HG02973 (cell line): ENCODE results near the gene CXCL8.
"Not testable (repeated sequence)": the region's sequence is repeated elsewhere in the genome, so short reads cannot be mapped to it uniquely, and the experiment has no call there.

ENCODE experiments used
- ATAC-seq: cut with Tn5 transposase; IDR thresholded peaks from one replicate; pipeline ENCODE4 v1.9.1; 2021; ENCODE audit warnings: moderate library complexity; ENCODE audit not compliant: unreplicated experiment

The CXCL8 gene

DNA sequence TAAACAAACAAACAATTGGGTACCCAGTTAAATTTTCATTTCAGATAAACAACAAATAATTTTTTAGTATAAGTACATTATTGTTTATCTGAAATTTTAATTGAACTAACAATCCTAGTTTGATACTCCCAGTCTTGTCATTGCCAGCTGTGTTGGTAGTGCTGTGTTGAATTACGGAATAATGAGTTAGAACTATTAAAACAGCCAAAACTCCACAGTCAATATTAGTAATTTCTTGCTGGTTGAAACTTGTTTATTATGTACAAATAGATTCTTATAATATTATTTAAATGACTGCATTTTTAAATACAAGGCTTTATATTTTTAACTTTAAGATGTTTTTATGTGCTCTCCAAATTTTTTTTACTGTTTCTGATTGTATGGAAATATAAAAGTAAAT is 2.9 kb downstream of the CXCL8 start:
- no peak for ATAC-seq

DNA sequence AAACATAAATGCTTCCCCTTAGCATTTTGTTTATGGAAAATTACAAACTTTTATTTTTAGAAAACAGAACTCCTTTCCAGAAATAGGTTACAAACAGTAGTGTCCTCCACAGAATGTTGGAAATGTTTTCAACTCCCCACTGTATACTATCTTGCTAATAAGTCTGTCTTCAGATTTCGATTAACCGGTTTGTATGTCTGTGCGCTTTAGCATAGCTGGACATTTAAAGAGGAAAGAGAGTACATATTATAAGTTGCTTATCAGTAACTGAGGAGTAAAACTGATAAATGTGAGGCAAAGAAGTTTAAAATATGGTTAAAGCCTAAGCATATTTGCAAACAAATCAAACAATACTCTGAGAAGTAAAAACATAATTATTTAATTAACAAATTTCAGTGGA is 3.4 kb downstream of the CXCL8 start:
- no peak for ATAC-seq

DNA sequence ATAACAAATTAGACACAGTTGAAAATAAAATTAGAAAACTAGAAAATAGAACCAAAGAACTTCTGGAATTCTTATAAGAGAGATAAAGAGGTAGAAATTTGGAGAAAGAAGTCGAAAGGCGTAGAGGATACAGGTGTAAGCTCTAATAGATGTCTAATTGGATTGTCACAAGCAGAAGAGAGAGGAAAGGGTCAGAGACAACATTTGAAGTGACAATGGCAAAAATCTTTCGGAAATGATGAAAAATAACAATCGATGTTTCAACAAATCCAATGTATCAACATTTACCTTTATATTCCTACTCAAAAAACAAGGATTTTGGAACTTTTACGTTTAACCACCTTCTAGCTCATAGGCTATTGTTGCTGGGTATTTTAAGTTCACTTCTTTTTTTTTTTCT is 3.8 kb downstream of the CXCL8 start:
- no peak for ATAC-seq

DNA sequence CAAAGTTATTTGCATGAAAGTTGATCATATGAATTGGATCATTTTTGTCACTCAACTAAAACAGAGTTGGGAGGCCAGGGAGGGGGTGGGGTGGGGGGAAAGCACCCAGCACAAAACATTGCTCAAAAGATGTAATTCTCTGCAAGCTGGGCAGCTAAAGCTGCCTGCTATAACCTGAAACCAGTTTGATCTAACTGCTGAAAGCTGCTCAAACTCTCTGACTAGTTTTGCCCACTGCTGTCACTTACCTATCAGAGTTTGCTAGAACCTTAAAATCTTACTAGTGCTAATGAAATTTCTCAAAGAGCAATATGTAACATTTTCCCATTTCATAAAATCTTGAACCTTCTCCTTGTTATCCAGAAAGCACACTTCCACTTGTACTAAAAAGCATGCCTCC is 10.4 kb downstream of the CXCL8 start:
- no peak for ATAC-seq

DNA sequence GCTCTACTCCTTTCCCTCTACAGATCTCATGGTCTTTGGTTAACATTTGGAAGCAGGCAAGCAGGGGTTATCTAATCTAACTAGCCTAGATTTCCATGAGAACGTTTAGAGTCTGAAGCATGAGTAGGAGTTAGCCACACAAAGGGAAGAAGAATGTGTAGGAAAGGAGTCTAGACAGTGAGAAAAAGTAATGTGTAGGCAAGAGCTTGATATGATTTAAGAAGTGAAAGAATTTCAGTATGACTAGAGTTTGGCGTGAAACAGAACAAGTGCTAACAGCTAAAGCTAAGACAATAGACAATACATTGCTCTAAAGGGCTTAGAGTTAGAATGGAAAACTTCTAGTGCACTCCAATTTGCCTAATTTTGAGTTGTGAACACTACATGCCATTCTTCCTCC is 10.8 kb downstream of the CXCL8 start:
- ATAC-seq: peak; percentile 95

DNA sequence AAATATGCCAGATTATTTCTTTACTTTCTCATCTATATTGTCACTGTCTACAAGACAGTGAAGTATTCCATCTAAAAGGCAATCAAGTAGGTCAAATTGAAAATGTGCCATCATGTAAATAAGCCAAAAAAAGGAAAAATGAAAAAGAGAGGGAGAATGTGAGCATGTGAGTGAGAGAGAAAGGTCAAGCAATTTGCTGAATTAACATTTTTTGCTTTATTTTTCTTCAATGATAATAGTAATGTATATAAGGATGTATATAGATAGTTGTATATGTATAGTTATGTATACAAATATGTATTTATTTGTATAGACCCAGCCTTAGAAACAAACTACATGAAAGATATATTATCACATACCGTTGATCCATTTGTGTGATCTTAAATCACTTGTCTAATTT is 11.5 kb downstream of the CXCL8 start:
- ATAC-seq: no peak

DNA sequence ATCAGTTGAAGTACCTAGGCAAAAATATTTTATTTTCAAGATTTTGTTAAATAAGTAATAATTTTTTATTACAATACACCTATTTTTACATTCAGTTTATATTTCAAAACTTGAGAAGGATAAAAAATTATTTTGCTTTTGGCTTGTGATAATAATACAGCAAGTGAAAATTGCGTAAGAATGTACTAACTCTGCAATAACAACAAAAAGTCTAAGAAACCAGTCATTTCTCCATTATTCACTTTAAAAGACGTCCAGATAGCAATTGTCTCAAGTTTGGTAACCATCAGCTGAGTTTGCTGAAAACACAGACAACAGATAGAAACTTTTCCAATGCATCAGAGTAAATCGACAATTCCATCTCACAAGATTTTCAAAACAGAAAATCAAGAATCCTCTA is 12.1 kb downstream of the CXCL8 start:
- no peak for ATAC-seq

DNA sequence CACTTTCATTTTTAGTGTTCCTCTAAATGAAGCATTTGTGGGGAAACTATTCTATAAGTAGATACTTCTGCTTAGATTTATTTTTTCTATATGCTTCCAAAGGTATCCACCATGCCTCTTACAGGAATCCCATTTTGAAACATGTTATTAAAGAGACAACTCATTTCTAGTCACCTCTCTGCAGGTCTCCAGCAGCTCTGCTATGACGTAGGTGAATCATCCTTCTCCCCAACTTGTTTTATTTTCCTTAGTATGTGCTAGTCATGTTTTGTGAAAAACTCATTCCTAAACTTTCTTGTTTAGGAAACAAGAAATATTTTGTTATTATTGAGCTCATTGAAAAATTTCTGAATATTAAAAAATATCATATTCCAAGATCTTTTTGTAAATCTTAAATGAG is 12.8 kb downstream of the CXCL8 start:
- ATAC-seq: no peak

DNA sequence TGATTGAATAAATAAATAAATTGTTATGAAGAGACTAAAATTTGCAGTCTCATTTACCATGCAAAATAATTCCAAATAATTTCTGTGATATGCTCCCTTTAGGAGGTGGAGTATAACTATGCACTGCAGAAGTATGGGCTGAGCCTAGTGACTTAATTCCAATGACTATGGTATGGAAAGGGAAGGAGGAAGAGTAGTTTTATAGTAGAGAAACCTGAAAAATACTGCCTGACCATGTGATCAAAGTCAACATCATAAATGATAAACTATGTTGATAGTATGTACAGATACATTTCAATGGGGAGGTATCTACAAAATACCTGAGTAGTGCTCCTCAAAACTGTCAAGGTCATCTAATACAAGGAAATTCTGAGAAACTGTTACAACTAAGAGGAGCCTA is 14.6 kb downstream of the CXCL8 start:
- ATAC-seq: no peak

DNA sequence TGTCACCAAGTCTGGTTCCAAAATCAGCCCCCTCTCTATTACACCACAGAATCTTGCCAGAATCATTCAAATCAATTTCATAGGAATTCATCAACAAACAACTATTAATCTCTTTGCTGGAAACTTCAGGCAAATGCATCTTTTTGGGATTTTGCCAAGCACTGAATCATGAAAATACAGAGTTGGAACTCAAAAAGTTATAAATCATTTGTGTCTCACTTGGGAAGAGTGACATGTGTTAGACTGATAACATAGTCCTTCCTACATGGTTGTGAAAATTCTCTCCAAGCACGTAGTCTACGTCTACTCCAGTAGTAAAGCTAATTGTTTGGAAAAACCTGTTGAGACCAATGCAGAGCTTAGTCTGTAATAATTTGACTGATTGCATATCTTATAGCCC is 19.0 kb downstream of the CXCL8 start:
- ATAC-seq: no peak

DNA sequence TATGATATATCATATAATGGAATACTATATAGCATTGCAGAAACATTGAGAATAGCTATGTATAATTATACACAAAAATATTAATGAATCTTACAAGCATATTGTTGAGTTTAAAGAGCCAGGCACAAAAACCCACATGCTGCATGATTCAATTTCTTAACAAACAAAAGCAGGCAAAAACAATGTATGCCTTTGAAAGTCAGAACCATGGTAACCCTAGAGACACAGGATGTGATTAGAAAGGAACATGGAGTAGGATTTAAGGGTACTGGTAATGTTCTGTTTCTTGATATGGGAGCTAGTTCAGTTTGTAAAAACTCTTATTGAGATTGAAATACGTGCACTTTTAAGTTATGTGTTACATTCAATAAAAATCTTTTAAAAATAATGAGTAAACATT is 21.5 kb downstream of the CXCL8 start:
- ATAC-seq: no peak

DNA sequence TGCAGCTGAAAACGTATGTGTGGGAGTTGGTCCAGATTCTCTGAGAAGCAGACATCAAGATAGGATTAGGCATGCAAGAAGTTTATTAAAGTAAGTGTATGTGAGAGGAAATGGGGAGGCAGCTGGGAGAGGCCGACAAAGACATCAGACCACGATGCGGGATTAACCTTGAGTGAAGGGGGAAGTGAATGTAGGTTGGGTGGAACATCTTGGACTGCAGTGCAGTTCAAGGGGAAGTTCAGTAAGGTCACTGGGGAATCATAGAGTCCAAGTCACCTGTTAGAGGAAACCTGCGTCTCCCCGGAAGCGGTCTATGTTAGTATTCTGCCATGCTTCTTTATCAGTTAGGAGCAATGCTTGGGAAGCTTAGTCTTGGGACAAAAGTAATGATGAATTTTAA is 22.0 kb downstream of the CXCL8 start:
- peak; percentile 79 for ATAC-seq

DNA sequence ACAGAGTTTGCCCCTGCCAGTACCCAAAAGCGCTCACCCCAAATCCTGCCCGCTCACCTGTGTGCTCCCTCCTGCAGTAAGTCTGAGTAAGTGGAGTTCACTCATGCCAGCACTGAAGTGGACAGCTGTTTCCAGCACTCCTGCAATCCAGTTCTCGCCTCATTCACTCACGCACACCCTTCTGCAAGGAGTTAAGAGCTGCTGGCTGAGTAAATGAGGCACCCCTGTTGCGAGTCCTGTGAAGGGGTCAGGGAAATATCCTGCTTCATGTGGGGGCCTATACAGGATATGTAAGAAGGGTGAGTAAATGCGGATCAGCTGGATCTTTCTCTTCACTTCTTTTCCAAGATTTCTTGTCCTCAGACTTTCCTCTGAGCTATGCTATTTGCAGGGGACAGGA is 23.5 kb downstream of the CXCL8 start:
- no peak for ATAC-seq

DNA sequence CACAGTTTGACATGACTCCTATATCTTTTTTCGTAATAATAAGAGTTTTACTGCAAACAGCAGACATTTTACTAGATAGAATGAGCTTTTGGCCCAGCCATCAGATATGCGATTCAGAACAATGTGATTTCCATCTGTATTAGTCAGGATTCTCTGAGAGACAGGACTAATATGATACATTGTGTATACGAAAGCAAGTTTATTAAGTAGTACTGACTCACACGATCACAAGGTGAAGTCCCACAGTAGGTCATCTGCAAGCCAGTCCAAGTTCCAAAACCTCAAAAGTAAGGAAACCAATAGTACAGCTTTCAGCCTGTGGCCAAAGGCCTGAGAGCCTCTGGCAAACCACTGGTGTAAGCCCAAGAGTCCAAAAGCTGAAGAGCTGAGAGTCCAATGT is 24.1 kb downstream of the CXCL8 start:
- no peak for ATAC-seq

DNA sequence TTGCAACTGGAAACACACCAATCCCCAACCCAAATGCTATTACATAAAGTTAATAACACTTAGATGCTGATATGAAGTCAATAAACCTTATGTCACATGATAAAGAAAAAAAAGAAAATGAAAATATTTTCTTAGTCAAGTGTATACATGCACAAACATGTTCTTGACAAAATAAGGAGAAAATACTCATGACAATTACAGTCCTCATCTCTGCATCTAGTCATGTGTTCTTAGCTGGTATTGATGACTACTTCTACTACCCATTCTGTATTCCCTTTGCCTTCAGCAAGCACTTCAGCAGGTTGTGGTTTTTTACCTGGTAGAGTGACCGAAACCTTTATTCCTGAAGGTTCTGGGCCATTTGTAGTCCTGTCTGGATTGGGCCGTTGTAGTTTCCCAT is 24.9 kb downstream of the CXCL8 start:
- ATAC-seq: no peak

DNA sequence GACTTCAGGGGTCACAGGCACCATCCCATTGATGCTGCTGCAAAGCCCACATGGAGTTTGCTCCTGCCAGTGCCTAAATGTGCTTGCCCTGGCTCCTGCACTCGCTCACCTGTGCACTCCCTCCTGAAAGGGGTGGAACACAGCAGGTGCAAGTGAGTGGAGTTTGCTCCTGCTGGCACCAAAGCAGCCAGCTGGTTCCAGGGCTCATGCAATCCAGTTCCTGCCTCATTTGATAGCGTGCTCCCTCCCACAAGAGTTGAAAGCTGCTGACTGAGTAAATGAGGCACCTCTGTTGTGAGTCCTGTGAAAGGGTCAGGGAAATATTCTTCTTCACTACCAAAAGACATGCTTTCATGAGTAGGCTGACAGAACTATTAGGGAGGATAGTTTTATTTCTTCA is 30.5 kb downstream of the CXCL8 start:
- no peak for ATAC-seq

DNA sequence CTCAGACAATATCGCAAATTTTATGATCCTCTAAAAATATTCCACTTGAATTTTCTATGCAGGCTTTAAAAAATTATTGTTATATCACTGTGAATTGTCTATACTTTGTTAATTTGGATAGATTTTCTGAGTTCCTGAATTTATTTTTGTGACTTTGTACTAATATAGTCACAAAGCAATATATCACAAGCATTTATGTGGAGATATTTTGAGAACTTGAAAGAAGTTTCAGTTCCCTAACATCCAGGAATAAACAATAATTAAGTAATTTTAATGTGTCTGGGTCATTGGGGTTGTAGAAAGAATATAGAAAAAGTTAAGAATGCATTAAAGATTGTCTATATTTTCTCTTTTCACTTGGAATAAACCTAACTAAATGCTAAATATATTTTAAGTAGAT is 32.0 kb downstream of the CXCL8 start:
- ATAC-seq: no peak

DNA sequence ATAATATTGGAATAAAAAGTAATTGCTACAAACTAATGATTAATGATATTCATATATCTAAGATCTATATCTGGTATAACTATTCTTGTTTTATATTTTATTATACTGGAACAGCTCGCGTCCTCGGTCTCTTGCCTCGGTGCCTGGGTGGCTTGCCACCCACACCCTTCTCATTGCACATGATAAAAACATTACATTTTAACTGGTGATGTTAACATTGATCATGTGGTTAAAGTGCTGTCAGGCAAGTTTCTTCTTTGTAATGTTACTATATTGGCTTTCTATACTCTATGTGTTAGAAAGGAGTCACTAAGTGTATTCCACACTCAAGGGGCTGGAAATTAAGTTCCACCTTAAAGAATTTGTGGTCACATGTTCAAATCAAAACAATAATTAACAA is 34.0 kb downstream of the CXCL8 start:
- ATAC-seq: not testable (repeated sequence)

DNA sequence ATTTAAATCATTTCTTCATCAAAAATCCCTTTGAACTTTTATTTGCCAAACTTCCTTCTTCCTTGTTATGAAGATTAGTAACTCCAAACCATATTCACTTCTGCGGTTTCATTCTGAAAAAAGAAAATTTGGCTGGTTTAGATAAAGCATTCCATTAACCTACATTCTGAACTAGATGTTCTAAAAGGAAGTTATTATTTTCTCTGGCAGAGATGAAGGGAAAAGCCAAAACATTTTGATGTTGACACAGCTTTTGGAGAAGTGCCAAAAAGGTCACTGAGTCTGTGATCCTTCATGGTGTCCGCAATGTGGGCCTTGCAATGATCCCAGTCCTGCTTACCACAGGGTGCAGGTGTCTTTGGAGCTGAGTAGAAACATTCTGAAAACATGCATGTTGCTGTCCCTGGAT is 36.0 kb downstream of the CXCL8 start:
- no peak for ATAC-seq

DNA sequence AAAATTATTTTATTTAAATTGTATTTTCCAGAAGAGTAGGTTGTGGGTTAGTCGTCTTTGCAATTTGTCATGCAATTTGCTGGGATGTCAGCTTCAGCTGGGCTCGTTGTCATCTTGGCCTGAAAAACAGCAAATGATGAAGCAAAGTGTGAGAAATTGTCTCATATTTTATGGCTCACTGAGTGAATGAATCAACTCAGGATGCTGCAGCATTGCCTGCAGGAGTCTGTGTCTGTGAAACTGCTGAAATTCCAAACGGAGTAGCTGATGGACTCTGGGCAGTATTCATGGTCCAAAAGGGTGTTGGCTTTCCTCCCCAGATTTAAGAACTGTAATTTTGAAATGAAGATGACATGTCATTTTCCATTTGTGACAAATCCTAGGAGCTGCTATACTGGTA is 37.2 kb downstream of the CXCL8 start:
- ATAC-seq: no peak

DNA sequence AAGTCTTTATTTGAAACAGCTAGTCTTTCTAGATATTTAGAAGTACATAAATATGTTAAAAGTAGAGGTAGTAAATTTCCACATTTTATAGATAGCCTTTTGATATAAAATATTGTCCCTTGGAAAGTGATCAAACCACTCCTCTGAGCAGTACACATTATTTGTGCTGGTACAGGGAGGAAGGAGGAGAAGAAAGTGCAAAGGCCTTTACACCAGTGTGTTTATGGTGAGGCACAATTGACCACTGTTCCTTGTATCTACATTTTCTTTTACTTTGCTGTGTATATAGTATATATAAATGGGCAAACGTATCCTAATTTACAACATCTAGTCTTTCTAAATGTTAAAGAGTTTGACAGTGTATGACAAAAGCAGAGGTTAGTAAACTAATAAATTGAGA is 39.9 kb downstream of the CXCL8 start:
- ATAC-seq: no peak

DNA sequence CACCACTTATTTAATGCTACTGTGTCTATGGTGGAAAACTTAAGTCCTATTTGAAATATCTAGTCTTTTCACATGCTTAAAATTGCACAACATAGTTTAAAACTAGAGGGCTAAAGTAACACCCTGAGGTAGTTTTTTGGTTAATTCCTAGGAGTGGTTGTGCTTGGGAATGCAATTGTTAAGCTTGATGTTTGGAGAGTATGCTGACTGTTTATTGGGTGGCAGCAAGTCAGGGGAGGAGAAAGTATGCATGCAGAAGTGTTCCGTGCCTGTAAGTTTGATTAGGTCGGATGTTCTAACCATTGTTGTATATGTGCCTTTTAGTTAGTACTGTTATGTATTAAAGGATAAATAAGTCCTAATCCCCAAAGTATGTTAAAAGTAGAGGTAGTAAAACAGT is 40.5 kb downstream of the CXCL8 start:
- no peak for ATAC-seq

DNA sequence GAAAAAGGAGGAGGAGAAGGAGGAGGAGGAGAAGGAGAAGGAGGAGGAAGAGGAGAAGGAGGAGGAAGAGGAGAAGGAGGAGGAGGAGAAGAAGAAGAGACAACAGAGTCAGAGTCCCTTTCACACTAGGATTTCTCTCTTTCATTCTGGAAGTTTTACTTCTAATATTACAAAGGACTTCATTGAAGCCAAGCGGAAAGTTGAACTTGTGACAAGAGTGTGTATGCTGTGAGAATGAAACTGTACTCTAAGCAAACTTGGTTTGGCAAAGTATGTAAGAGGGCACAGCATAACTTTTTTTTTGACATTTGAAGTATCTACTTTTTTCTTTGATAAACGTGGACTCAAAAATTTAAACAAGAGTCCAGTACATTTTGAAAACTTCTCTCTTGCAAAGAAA is 48.0 kb downstream of the CXCL8 start:
- ATAC-seq: no peak
